GM12874 (cell line): ENCODE data around the gene DUS2.
A peak's percentile ranks its signal among the peaks of the same experiment; 100 is the strongest.

ENCODE experiments used
- TF ChIP-seq, protein P1 (sequence below): IDR thresholded peaks from 2 replicates; pipeline ENCODE4 v1.5.1; 2011; ENCODE audit warnings: low read depth, mild to moderate bottlenecking, control low read depth, low read length, moderate library complexity; ENCODE audit not compliant: insufficient read depth

The DUS2 gene

DNA sequence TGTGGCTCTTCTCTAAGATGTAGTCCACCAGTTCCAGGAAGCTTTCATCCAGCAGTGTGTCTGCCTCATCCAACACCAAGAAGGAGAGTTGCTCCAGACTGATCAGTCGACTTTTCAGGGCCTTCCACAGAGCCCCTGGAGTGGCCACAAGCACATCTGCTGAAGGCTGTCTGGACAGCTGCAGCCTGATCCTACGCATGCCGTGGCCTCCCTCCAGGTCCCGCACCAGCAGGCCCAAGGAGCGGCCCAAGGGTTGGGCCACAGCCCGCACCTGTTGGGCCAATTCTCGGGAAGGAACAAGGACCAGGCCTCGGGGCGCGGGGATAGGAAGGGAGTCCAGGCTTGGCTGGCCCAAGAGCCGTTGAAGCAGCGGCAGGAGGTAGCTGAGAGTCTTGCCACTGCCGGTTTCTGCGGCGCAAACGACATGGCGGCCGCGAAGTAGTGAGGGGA is 781 bp upstream of the DUS2 start:
- TF ChIP-seq, protein P1, sequence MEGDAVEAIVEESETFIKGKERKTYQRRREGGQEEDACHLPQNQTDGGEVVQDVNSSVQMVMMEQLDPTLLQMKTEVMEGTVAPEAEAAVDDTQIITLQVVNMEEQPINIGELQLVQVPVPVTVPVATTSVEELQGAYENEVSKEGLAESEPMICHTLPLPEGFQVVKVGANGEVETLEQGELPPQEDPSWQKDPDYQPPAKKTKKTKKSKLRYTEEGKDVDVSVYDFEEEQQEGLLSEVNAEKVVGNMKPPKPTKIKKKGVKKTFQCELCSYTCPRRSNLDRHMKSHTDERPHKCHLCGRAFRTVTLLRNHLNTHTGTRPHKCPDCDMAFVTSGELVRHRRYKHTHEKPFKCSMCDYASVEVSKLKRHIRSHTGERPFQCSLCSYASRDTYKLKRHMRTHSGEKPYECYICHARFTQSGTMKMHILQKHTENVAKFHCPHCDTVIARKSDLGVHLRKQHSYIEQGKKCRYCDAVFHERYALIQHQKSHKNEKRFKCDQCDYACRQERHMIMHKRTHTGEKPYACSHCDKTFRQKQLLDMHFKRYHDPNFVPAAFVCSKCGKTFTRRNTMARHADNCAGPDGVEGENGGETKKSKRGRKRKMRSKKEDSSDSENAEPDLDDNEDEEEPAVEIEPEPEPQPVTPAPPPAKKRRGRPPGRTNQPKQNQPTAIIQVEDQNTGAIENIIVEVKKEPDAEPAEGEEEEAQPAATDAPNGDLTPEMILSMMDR, result no peak

DNA sequence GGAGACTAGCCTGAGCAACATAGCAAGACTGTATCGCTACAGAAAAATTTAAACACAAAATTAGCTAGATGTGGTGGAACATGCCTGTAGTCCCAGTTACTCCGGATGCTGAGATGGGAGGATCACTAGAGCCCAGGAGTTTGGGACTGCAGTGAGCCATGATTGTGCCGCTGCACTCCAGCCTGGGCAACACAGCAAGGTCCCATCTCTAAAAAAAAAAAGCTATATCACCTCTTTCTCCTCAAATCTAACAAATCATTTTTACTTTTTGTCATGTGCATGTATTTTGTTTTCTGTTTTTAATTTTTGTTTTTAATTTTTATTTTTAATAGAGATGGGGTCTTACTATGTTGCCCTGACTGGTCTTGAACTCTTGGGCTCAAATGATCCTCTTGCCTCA is 5.9 kb downstream of the DUS2 start:
- TF ChIP-seq, protein P1, result no peak

DNA sequence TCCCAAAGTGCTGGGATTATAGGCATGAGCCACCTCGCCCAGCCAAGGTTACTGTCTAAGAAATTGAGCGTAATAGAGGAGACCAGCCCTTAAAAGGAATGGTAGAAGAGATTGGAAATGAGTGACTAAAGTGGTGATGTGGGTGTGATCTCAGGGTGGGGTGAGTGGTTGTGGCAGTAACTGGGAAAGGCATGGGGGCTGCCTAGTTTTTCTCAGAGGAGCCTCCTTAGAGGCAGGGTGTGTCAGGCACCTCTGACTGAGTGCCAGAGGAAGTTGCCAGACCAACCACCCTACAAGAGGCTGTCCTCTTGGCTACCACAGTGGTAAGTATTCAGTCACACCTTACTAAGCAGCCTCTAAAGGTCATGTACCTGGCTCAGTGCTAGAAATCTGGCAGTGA is 8.9 kb downstream of the DUS2 start:
- TF ChIP-seq, protein P1, result no peak

DNA sequence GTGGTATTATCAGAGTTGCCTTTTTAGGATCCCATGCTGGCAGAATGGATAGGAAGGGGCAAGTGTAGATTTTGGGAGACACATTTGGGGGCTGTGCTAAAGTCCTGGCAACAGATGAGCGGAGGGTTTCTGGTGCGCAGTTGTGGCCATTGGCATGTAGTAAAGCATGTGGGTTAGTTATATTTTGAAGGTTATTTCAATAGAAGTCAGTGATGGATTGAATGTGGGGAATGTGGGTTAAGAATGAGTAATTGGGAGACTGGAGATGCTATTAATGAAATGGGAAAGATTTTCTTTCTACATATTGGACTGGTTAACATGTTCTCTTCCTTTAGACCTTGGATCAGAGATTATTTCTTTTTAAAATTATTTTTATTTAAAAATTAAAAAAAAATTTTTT is 10.0 kb downstream of the DUS2 start:
- TF ChIP-seq, protein P1, result no peak

DNA sequence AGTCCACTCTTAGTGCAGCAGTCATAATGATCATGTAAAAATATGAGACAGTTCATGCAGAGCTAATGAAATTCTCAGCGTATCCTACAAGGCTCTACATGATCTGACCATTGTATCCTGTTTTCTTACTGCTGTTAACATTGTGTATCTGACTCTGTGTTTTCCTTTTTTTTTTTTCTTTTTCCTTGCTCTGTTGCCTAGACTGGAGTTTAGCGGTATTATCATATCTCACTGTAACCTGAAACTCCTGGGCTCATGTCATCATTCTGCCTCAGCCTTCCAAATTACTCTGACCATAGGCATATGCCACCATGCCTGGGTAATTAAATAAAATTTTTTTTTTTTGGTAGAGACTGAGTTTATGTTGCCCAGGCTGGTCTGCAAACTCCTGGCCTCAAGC is 12.1 kb downstream of the DUS2 start:
- TF ChIP-seq, protein P1, result no peak

DNA sequence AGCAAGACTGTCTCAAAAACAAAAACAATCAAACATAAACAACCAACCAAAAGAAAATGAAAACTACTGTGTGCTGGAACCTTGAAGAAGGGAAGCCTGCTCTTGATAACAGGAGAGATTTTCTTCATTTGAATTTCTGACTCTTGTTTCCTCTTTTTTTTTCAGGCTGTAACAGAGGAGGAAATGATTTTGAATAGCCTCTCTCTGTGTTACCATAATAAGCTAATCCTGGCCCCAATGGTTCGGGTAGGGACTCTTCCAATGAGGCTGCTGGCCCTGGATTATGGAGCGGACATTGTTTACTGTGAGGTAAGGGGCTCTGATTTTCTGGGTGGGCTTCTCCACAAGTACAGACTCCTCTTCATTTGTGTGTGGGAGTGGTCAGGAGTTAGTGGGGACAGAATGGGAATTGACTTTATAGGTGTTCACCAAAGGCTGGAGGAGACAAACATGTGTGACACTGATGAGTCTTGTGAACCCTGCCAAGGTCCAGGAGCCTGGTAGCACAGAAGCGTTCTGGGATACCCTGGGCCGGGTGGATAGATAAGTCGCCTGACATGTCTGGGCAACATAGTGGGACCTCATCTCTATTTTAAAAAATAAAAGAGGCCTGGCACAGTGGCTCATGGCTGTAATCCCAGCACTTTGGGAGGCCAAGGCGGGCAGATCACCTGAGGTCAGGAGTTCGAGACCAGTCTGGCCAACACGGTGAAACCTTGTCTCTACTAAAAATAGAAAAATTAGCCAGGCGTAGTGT is 14.9 kb downstream of the DUS2 start:
- TF ChIP-seq, protein P1, result no peak

DNA sequence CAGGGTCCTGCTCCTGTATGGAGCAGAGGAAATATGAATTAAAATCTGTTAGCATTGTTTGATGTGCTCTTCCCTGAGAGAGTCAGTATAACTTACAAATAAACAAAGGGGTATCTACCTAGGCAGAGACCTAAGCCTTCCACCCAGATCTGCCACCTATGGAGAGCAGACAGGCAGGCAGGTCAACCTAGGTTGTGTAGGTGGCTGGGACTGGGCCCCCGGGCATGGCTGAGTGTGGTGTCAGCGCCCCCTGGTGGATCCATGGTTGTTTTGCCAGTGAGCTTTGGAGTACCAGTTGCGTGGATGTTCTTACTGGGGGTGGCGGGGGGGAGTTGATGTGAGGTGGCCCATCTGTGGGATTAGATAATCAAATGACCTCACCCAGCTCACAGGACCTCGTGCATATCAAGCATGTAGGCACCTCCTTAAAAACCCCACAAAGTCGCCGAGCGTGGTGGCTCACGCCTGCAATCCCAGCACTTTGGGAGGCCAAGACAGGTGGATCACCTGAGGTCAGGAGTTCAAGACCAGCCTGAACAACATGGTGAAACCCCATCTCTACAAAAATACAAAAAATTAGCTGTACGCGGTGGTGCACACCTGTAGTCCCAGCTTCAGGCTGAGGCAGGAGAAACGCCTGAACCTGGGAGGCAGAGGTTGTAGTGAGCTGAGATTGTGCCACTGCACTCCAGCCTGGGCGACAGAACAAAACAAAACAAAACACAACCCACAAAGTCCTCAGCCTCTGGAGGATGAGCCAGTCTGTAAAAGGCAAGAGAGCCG is 17.6 kb downstream of the DUS2 start:
- TF ChIP-seq, protein P1, result peak; percentile 85
